ENCODE data around the gene SMURF2. TPM values are rescaled to one million over a fixed set of nuclear protein-coding genes. Genes with fewer than 3 reads are reported as not detected.

The SMURF2 gene
- total RNA-seq, 1 donor from 2014 or later: 44.9 TPM

DNA sequence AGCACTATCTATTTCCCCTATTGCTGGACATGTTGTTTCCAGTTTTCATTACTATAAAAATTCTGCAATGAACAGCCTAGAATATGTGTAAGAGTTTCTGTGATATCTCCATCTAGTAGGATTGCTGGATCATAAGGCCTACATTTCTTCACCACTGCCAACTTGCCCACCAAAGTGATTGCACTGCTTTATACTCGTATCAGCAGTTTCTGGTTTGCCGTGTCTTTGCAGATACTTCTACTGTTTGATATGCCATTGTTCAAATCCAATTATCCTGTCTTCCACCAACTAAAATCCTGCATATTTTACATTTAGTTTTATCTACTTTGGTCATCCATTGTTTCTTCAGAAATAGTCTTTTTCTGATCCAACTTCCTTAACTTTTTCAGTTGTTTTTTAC lies 134.2 kb downstream of the SMURF2 start:
- DNase-seq: no peak
- no peak overlapping the region for H3K4me3 ChIP-seq
- TF ChIP-seq, protein P1, sequence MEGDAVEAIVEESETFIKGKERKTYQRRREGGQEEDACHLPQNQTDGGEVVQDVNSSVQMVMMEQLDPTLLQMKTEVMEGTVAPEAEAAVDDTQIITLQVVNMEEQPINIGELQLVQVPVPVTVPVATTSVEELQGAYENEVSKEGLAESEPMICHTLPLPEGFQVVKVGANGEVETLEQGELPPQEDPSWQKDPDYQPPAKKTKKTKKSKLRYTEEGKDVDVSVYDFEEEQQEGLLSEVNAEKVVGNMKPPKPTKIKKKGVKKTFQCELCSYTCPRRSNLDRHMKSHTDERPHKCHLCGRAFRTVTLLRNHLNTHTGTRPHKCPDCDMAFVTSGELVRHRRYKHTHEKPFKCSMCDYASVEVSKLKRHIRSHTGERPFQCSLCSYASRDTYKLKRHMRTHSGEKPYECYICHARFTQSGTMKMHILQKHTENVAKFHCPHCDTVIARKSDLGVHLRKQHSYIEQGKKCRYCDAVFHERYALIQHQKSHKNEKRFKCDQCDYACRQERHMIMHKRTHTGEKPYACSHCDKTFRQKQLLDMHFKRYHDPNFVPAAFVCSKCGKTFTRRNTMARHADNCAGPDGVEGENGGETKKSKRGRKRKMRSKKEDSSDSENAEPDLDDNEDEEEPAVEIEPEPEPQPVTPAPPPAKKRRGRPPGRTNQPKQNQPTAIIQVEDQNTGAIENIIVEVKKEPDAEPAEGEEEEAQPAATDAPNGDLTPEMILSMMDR (IDR thresholded peaks at IDR 0.05): no peak
- no peak for ATAC-seq
- intact Hi-C loops (cut with DNase I): no loop called here
- H3K27me3 ChIP-seq: no peaks in the 10 kb centered on the region
- no peaks in the 10 kb centered on the region for H3K9me3 ChIP-seq
- no peaks in the 10 kb centered on the region for H3K4me1 ChIP-seq
- H3K36me3 ChIP-seq: peaks cover 100% of the 10 kb centered on the region
- H3K27ac ChIP-seq: no peak overlapping the region

- H3K36me3 ChIP-seq: peaks cover 100% of the 10 kb centered on the region
- DNase-seq (no peak), ATAC-seq (no peak)
- TF ChIP-seq, protein P1 (IDR thresholded peaks at IDR 0.05): no peak
- H3K9me3 ChIP-seq: no peaks in the 10 kb centered on the region
- intact Hi-C loops (cut with DNase I): no loop called here
- H3K27me3 ChIP-seq: no peaks in the 10 kb centered on the region
- no peaks in the 10 kb centered on the region for H3K4me1 ChIP-seq
- H3K27ac ChIP-seq: no peak overlapping the region
- H3K4me3 ChIP-seq: no peak overlapping the region
Observed at GRCh38 chr17:64520359-64520758, 141.7 kb downstream of the SMURF2 start.

- TF ChIP-seq, protein P1 (IDR thresholded peaks at IDR 0.05): no peak
- Histone ChIP-seq H3K4me1 (no peaks in the 10 kb centered on the region), H3K4me3 (no peak overlapping the region), H3K27ac (no peak overlapping the region), H3K36me3 (peaks cover 100% of the 10 kb centered on the region), H3K27me3 (no peaks in the 10 kb centered on the region), H3K9me3 (no peaks in the 10 kb centered on the region)
- no peak for ATAC-seq
- DNase-seq: no peak
- intact Hi-C loops (cut with DNase I): no loop called here
Observed at GRCh38 chr17:64519601-64520000, 142.5 kb downstream of the SMURF2 start.

GRCh38 chr17:64515829-64516228 lies 146.3 kb downstream of the SMURF2 start:
- no peaks in the 10 kb centered on the region for H3K4me1 ChIP-seq
- no peak overlapping the region for H3K4me3 ChIP-seq
- H3K27ac ChIP-seq: no peak overlapping the region
- peaks cover 100% of the 10 kb centered on the region for H3K36me3 ChIP-seq
- intact Hi-C loops (cut with DNase I): no loop called here
- DNase-seq (no peak), ATAC-seq (no peak)
- no peaks in the 10 kb centered on the region for H3K9me3 ChIP-seq
- TF ChIP-seq, protein P1 (IDR thresholded peaks at IDR 0.05): no peak
- no peaks in the 10 kb centered on the region for H3K27me3 ChIP-seq

DNA sequence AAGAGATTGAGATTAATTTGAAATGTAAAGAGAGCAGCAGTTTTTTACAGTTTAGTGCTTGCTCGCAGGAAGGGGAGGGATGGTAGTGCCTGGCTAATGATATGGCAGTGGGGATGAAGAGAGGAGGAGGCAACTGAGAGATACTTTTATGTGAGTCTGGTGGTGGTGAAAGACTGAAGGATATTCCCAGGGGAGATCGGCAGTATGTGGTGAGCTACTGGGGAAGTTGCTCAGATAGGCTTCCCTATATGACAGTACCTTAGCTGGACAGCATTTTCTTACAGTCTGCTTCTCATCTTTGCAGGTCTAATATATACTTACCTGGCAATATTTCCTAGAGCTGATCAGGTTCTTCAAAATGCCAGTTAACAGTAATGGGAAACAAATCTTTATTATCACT lies 146.7 kb downstream of the SMURF2 start:
- ATAC-seq (no peak), DNase-seq (no peak)
- Histone ChIP-seq H3K9me3 (no peaks in the 10 kb centered on the region), H3K4me1 (no peaks in the 10 kb centered on the region), H3K27me3 (no peaks in the 10 kb centered on the region), H3K4me3 (no peak overlapping the region), H3K36me3 (peaks cover 100% of the 10 kb centered on the region), H3K27ac (no peak overlapping the region)
- intact Hi-C loops (cut with DNase I): no loop called here
- TF ChIP-seq, protein P1 (IDR thresholded peaks at IDR 0.05): no peak

DNA sequence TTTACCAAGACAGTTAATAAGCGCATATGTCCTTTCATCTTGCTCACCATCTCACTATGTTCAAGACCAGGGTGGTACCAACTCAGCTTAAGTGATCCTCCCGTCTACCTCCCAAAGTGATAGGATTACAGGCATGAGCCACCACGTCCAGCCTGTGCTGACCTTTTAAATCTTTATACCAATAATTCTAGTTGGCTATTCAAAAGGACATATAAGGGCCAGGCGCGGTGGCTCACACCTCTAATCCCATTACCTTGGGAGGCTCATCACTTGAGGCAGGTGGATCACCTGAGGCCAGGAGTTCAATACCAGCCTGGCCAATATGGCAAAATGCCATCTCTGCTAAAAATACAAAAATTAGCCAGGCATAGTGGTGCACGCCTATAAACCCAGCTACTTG lies 152.9 kb downstream of the SMURF2 start:
- TF ChIP-seq, protein P1 (IDR thresholded peaks at IDR 0.05): no peak
- H3K27me3 ChIP-seq: no peaks in the 10 kb centered on the region
- H3K4me1 ChIP-seq: peaks cover 18% of the 10 kb centered on the region
- intact Hi-C loops (cut with DNase I): no loop called here
- no peak for DNase-seq
- no peaks in the 10 kb centered on the region for H3K9me3 ChIP-seq
- ATAC-seq: no peak
- no peak overlapping the region for H3K27ac ChIP-seq
- H3K4me3 ChIP-seq: no peak overlapping the region
- peaks cover 63% of the 10 kb centered on the region for H3K36me3 ChIP-seq
